Astrocyte (in vitro differentiated cells and primary cell): ENCODE data around the gene TGM1. TPM values are rescaled to one million over a fixed set of nuclear protein-coding genes. Genes with fewer than 3 reads are reported as not detected.

Source experiments
- DNase-seq: peaks from one replicate; pipeline ENCODE4 v3.0.0-alpha.2; 2010; ENCODE audit warnings: low read depth
- FAIRE-seq: peaks from 2 replicates; lab custom pipeline; 2011; peaks lifted over from hg19 to GRCh38; lab: Jason Lieb, UNC
- H2AFZ ChIP-seq: 2 replicates; pipeline ENCODE4 v1.6.0; 2012; ENCODE audit warnings: low read depth, low read length, inconsistent platforms
- H3K27ac ChIP-seq: 2 replicates; pipeline ENCODE4 v1.5.1; 2011; ENCODE audit warnings: low read depth, low read length, inconsistent platforms
- H3K27me3 ChIP-seq: 2 replicates; pipeline ENCODE4 v1.6.0; 2011; ENCODE audit warnings: low read length, inconsistent platforms; ENCODE audit not compliant: insufficient read depth
- H3K36me3 ChIP-seq: 2 replicates; pipeline ENCODE4 v1.5.1; 2011; ENCODE audit warnings: low read length, inconsistent platforms; ENCODE audit not compliant: insufficient read depth
- H3K4me1 ChIP-seq: 2 replicates; pipeline ENCODE4 v1.5.1; 2011; ENCODE audit warnings: low read length, inconsistent platforms; ENCODE audit not compliant: insufficient read depth
- H3K4me2 ChIP-seq: 2 replicates; pipeline ENCODE4 v1.6.0; 2012; ENCODE audit warnings: low read length, inconsistent platforms
- H3K4me3 ChIP-seq: 2 replicates; pipeline ENCODE4 v1.5.1; 2011; ENCODE audit warnings: low read depth, mild to moderate bottlenecking, low read length, inconsistent platforms; ENCODE audit not compliant: insufficient read depth
- H3K79me2 ChIP-seq: 2 replicates; pipeline ENCODE4 v1.6.0; 2012; ENCODE audit warnings: mild to moderate bottlenecking, low read length, inconsistent platforms; ENCODE audit not compliant: insufficient read depth
- H3K9ac ChIP-seq: 2 replicates; pipeline ENCODE4 v1.6.0; 2012; ENCODE audit warnings: mild to moderate bottlenecking, low read length, inconsistent platforms
- H3K9me3 ChIP-seq: 2 replicates; pipeline ENCODE4 v1.5.1; 2012; ENCODE audit warnings: low read depth, mild to moderate bottlenecking, low read length, inconsistent platforms; ENCODE audit not compliant: insufficient read depth
- H4K20me1 ChIP-seq: 2 replicates; pipeline ENCODE4 v1.6.0; 2012; ENCODE audit warnings: low read length, inconsistent platforms; ENCODE audit not compliant: insufficient read depth
- H3K27ac Mint-ChIP-seq: one replicate; pipeline ENCODE4 v1.8.0; 2021; ENCODE audit warnings: mild to moderate bottlenecking, mixed read lengths; ENCODE audit not compliant: unreplicated experiment
- H3K27me3 Mint-ChIP-seq: one replicate; pipeline ENCODE4 v1.8.0; 2021; ENCODE audit warnings: low read depth, mixed read lengths; ENCODE audit not compliant: unreplicated experiment
- H3K36me3 Mint-ChIP-seq: one replicate; pipeline ENCODE4 v1.8.0; 2021; ENCODE audit warnings: low read depth, mixed read lengths; ENCODE audit not compliant: unreplicated experiment
- H3K4me1 Mint-ChIP-seq: one replicate; pipeline ENCODE4 v1.8.0; 2021; ENCODE audit warnings: low read depth, mixed read lengths; ENCODE audit not compliant: unreplicated experiment
- H3K4me3 Mint-ChIP-seq: one replicate; pipeline ENCODE4 v1.8.0; 2021; ENCODE audit warnings: mild to moderate bottlenecking, moderate library complexity, mixed read lengths; ENCODE audit not compliant: unreplicated experiment
- H3K9me3 Mint-ChIP-seq: one replicate; pipeline ENCODE4 v1.8.0; 2021; ENCODE audit warnings: mild to moderate bottlenecking, mixed read lengths; ENCODE audit not compliant: unreplicated experiment
- EZH2 ChIP-seq: IDR thresholded peaks from 2 replicates; pipeline ENCODE4 v1.6.1; 2012; ENCODE audit warnings: mild to moderate bottlenecking, low read length, inconsistent platforms; ENCODE audit not compliant: insufficient read depth
- total RNA-seq: library from RNA; stranded (reverse); gene quantifications from 2 replicates; pipeline ENCODE4 v1.2.1, GENCODE V29; 2021
- TF ChIP-seq, protein P1 (sequence below): IDR thresholded peaks from 2 replicates; pipeline ENCODE4 v1.5.1; 2011; ENCODE audit warnings: low read depth, mild to moderate bottlenecking, inconsistent platforms, low read length, moderate library complexity; ENCODE audit not compliant: insufficient read depth

Gene TGM1
- total RNA-seq, 1 donor from 2014 or later, result 3.8 TPM

DNA sequence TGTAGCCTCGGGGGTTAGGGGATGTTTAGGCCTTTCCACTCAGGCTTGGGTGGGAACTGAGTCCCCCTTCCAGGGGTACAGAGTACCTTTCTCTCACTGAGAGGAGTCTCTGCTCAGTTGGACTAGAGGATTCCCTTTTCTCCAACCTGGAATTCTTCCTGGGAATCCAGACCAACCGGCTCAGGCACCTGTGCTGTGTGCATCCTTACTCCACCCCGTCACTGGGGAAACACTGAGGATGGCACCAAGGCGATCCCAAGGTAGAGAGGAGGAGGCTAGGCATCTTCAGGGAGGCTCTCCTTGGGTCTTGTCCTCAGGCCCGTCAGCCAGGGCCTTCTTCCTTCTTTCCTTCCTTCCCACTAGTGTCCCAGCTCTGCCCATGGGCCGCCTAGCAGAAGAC lies 871 bp upstream of the TGM1 start:
- H2AFZ ChIP-seq, result no peak overlapping the region
- H3K9ac ChIP-seq, result no peak overlapping the region
- H3K4me1 ChIP-seq, result peaks cover 3% of the 10 kb centered on the region
- H3K4me3 Mint-ChIP-seq, result no peak overlapping the region
- H3K27ac ChIP-seq, result no peak overlapping the region
- peaks cover 3% of the 10 kb centered on the region for H3K36me3 ChIP-seq
- H3K27ac Mint-ChIP-seq, result no peak overlapping the region
- no peaks in the 10 kb centered on the region for H4K20me1 ChIP-seq
- no peaks in the 10 kb centered on the region for H3K79me2 ChIP-seq
- DNase-seq (no peak), FAIRE-seq (no peak)
- no peaks in the 10 kb centered on the region for H3K9me3 Mint-ChIP-seq
- H3K4me3 ChIP-seq, result no peak overlapping the region
- H3K27me3 Mint-ChIP-seq, result peaks cover 4% of the 10 kb centered on the region
- H3K4me1 Mint-ChIP-seq, result no peaks in the 10 kb centered on the region
- H3K9me3 ChIP-seq, result no peaks in the 10 kb centered on the region
- no peak overlapping the region for H3K4me2 ChIP-seq
- peaks cover 31% of the 10 kb centered on the region for H3K36me3 Mint-ChIP-seq
- H3K27me3 ChIP-seq, result no peaks in the 10 kb centered on the region
- TF ChIP-seq, protein P1, sequence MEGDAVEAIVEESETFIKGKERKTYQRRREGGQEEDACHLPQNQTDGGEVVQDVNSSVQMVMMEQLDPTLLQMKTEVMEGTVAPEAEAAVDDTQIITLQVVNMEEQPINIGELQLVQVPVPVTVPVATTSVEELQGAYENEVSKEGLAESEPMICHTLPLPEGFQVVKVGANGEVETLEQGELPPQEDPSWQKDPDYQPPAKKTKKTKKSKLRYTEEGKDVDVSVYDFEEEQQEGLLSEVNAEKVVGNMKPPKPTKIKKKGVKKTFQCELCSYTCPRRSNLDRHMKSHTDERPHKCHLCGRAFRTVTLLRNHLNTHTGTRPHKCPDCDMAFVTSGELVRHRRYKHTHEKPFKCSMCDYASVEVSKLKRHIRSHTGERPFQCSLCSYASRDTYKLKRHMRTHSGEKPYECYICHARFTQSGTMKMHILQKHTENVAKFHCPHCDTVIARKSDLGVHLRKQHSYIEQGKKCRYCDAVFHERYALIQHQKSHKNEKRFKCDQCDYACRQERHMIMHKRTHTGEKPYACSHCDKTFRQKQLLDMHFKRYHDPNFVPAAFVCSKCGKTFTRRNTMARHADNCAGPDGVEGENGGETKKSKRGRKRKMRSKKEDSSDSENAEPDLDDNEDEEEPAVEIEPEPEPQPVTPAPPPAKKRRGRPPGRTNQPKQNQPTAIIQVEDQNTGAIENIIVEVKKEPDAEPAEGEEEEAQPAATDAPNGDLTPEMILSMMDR, result no peak
- TF ChIP-seq EZH2, result no peak

DNA sequence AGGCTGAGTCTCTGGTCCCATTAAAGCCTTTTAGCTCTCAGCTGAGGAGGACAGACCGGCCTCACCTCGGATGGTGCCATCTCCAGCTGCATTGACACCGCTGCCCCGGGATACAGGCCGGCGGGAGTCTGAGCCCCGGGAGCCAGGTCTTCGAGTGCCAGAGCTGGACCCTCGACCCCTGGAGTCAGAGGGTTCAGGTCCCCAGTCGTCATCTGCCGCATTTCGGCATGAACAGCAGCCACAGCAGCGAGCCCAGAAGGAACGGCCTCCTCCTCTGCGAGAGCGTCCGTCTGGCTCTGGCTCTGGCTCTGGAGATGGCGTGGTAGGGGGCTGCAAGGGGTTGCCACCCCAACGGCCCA lies 1.0 kb downstream of the TGM1 start:
- no peak for FAIRE-seq
- H3K9me3 Mint-ChIP-seq, result no peaks in the 10 kb centered on the region
- no peak for DNase-seq

DNA sequence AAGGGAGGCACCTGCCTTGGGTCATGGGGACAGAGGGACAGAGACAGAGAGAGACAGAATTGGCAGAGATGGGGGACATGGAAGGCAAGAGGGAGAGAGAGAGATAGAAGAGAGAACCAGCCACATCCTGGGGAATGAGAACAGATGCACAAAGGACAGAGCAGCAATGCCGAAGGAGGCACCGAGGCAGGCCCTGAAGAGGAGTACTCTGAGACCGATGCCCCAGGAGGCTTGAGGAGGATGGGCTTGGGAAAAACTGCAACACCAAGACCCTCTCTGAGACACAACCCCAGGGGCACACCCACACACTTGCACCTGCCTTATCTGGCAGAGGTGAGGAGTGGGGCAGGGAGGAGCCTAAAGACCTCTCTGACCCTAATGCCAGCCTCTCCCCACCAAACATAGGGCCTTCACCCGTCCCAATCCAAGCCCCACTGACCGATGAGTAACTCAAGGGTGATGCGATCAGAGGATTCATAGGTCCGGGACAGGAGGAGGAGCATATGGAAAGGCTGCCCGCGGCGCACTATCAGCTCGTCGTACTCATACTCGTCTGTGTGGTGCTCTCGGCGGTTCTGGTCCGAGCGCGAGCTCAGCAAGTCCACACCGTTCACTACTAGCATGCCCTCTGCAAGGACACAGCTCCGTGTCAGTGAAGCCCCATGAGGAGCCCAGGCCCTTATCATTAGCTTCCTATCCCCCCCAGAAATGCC lies 1.6 kb downstream of the TGM1 start:
- no peaks in the 10 kb centered on the region for H4K20me1 ChIP-seq
- Mint-ChIP-seq H3K36me3 (peaks cover 24% of the 10 kb centered on the region), H3K27ac (no peak overlapping the region), H3K4me3 (no peak overlapping the region), H3K27me3 (peaks cover 8% of the 10 kb centered on the region), H3K4me1 (peaks cover 5% of the 10 kb centered on the region), H3K9me3 (no peaks in the 10 kb centered on the region)
- H3K4me3 ChIP-seq, result no peak overlapping the region
- H2AFZ ChIP-seq, result no peak overlapping the region
- no peak for TF ChIP-seq EZH2
- TF ChIP-seq, protein P1, result no peak
- H3K4me2 ChIP-seq, result no peak overlapping the region
- no peak overlapping the region for H3K9ac ChIP-seq
- H3K79me2 ChIP-seq, result no peaks in the 10 kb centered on the region
- H3K36me3 ChIP-seq, result no peaks in the 10 kb centered on the region
- no peaks in the 10 kb centered on the region for H3K9me3 ChIP-seq
- peaks cover 3% of the 10 kb centered on the region for H3K4me1 ChIP-seq
- no peak for DNase-seq
- H3K27me3 ChIP-seq, result no peaks in the 10 kb centered on the region
- FAIRE-seq, result no peak
- H3K27ac ChIP-seq, result no peak overlapping the region

More for the DNA sequence above, 1.0 kb downstream of the TGM1 start:
- no peaks in the 10 kb centered on the region for H3K79me2 ChIP-seq
- H3K27ac ChIP-seq, result no peak overlapping the region
- peaks cover 3% of the 10 kb centered on the region for H3K4me1 Mint-ChIP-seq
- no peaks in the 10 kb centered on the region for H3K9me3 ChIP-seq
- peaks cover 3% of the 10 kb centered on the region for H3K4me1 ChIP-seq
- no peaks in the 10 kb centered on the region for H4K20me1 ChIP-seq
- H3K4me3 Mint-ChIP-seq, result no peak overlapping the region
- H3K9ac ChIP-seq, result no peak overlapping the region
- no peaks in the 10 kb centered on the region for H3K36me3 ChIP-seq
- no peak overlapping the region for H2AFZ ChIP-seq
- no peak for TF ChIP-seq EZH2
- TF ChIP-seq, protein P1, result no peak
- H3K27me3 ChIP-seq, result no peaks in the 10 kb centered on the region
- no peak overlapping the region for H3K27ac Mint-ChIP-seq
- peaks cover 28% of the 10 kb centered on the region for H3K36me3 Mint-ChIP-seq
- H3K4me3 ChIP-seq, result no peak overlapping the region
- H3K27me3 Mint-ChIP-seq, result peaks cover 7% of the 10 kb centered on the region
- no peak overlapping the region for H3K4me2 ChIP-seq
